Measurements from ENCODE around the gene WFDC13. TPM values are rescaled to one million over a fixed set of nuclear protein-coding genes. Genes with fewer than 3 reads are reported as not detected.

The WFDC13 gene
- total RNA-seq, 6 experiments from 2014 or later = not detected

DNA sequence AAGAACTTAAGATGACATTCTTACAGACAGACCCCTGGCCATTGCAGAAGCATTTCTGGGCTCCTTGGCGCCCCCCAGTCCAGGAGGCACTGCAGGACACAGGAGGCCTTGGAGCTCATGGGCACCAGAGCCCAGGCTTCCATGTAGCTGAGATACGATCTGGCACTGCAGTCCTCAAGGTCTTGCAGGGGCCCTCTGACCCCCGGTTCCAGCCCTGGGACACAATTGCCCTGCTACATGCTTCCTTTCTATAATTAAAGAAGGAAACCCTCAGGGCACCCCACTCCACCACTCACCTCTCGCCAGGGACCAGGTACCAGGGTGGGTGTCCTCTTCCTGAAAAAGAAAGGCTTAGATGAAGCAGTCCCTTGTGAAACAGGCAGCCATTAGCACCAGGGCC, 56.3 kb downstream of the WFDC13 start:
- intact Hi-C loops (cut with DNase I) = no loop called here
- ATAC-seq (no peak), DNase-seq (no peak)
- no CpG with 5 or more reads among the region's 4 CpGs for WGBS (ENCODE audit: insufficient coverage, low coverage, low lambda C conversion rate, missing lambda C conversion rate)
- no peak overlapping the region for H3K27ac ChIP-seq
- no peaks in the 10 kb centered on the region for H3K4me1 ChIP-seq
- TF ChIP-seq POLR2A (IDR thresholded peaks at IDR 0.05) = no peak
- TF ChIP-seq CTCF (IDR thresholded peaks at IDR 0.05) = no peak
- H3K27me3 ChIP-seq = no peaks in the 10 kb centered on the region
- no peaks in the 10 kb centered on the region for H3K36me3 ChIP-seq
- no peak overlapping the region for H3K4me3 ChIP-seq
- no peaks in the 10 kb centered on the region for H3K9me3 ChIP-seq

Small RNA genes within 50 kb of the gene (microRNA-seq; reads per million reads assigned to microRNA genes)
- gene MIR3617 = 0 to 1.3 reads per million in 2 donors

Small RNA genes within 50 kb of the gene (small RNA-seq; reads per million reads assigned to genes)
- 0 reads per million in 2 experiments for gene MIR3617
- gene SPINT5P = 0 reads per million in 2 experiments

Other genes with a start within 250 kb of the WFDC13 start
- 1 to 10 TPM in 4 of 6 experiments, under 1 TPM in 1, not detected in 1; 0.77 to 2.8 (median 1.8) TPM for gene WFDC2, start 232.3 kb upstream of the WFDC13 start, total RNA-seq
- gene SPINT3, start 186.4 kb upstream of the WFDC13 start, total RNA-seq = not detected
- not detected for gene WFDC6, start 162.6 kb upstream of the WFDC13 start, total RNA-seq
- not detected for gene EPPIN, start 154.6 kb upstream of the WFDC13 start, total RNA-seq
- not detected for gene WFDC8, start 122.8 kb upstream of the WFDC13 start, total RNA-seq
- not detected for gene WFDC10A, start 72.3 kb upstream of the WFDC13 start, total RNA-seq
- gene WFDC9, start 70.8 kb upstream of the WFDC13 start, total RNA-seq = not detected
- not detected for gene WFDC11, start 31.8 kb upstream of the WFDC13 start, total RNA-seq
- not detected for gene WFDC10B, start 3.0 kb downstream of the WFDC13 start, total RNA-seq
- not detected for gene SPINT4, start 20.3 kb downstream of the WFDC13 start, total RNA-seq
- gene WFDC3, start 89.8 kb downstream of the WFDC13 start, total RNA-seq = under 1 TPM in 2 of 6 experiments, not detected in 4; 0.49 to 0.73 TPM
- gene DNTTIP1, start 89.9 kb downstream of the WFDC13 start, total RNA-seq = 10 to 100 TPM in 3 of 6 experiments, 1 to 10 TPM in 3; 7.5 to 15.7 (median 11.3) TPM
- 1 to 10 TPM in 4 of 6 experiments, under 1 TPM in 1, not detected in 1; 0.66 to 5.8 (median 3.7) TPM for gene UBE2C, start 110.6 kb downstream of the WFDC13 start, total RNA-seq
- gene TNNC2, start 125.3 kb downstream of the WFDC13 start, total RNA-seq = 1 to 10 TPM in 1 of 6 experiments, under 1 TPM in 2, not detected in 3; 0.37 to 3.5 (median 0.86) TPM
- gene SNX21, start 131.8 kb downstream of the WFDC13 start, total RNA-seq = 10 to 100 TPM in 2 of 6 experiments, 1 to 10 TPM in 4; 3.4 to 21.8 (median 6.8) TPM
- 10 to 100 TPM; 13.9 to 32.1 (median 19.4) TPM for gene ACOT8, start 155.4 kb downstream of the WFDC13 start, total RNA-seq
- gene ZSWIM3, start 155.6 kb downstream of the WFDC13 start, total RNA-seq = 1 to 10 TPM; 1.7 to 2.7 (median 1.9) TPM
- 1 to 10 TPM; 2.4 to 3.3 (median 3.1) TPM for gene ZSWIM1, start 179.2 kb downstream of the WFDC13 start, total RNA-seq
- gene SPATA25, start 185.6 kb downstream of the WFDC13 start, total RNA-seq = 1 to 10 TPM in 5 of 6 experiments, under 1 TPM in 1; 0.50 to 3.2 (median 2.0) TPM
- 1 to 10 TPM; 3.6 to 8.8 (median 5.4) TPM for gene NEURL2, start 189.2 kb downstream of the WFDC13 start, total RNA-seq
- 100 to 1,000 TPM in 3 of 6 experiments, 10 to 100 TPM in 3; 54.4 to 194 (median 134) TPM for gene CTSA, start 189.3 kb downstream of the WFDC13 start, total RNA-seq
- 10 to 100 TPM in 5 of 6 experiments, 1 to 10 TPM in 1; 9.6 to 70.2 (median 35.6) TPM for gene PLTP, start 210.1 kb downstream of the WFDC13 start, total RNA-seq
- 10 to 100 TPM in 2 of 6 experiments, 1 to 10 TPM in 4; 7.8 to 12.1 (median 9.5) TPM for gene PCIF1, start 232.6 kb downstream of the WFDC13 start, total RNA-seq

Data from right lobe of liver (tissue), 6 donors.